Posterior vena cava (tissue), 2 donors: ENCODE measurements around the gene NUDT2. TPM values are rescaled to one million over a fixed set of nuclear protein-coding genes. Genes with fewer than 3 reads are reported as not detected.
"Not testable (repeated sequence)": the region's sequence is repeated elsewhere in the genome, so short reads cannot be mapped to it uniquely, and the experiment has no call there.

Experiments used
- DNase-seq: peaks from one replicate; pipeline ENCODE4 v3.0.0-alpha.2; 2020; ENCODE audit warnings: low spot score
- intact Hi-C, 2 donors: fragments of 100-400 bp; cut with DNase I; formaldehyde crosslinking; loops; one replicate each; pipeline versions ENCODE4 v1.14.1 to v1.14.2; 2022 to 2023
- total RNA-seq, 2 donors: library from RNA; stranded (reverse); fragmentation: NEBNext Ultra II Directional; extraction: Animal tissue kit (Norgen Biotek cat#: 25700); gene quantifications; one replicate each; pipeline ENCODE4 v1.2.1, GENCODE V29; 2021
- donor health status: DM: yes; HTN: yes; CAD: no.
- donor health status: DM: yes; HTN: yes; CAD: no.

NUDT2 gene
- total RNA-seq, 2 donors from 2014 or later, result 14.0 to 14.9 TPM

DNA sequence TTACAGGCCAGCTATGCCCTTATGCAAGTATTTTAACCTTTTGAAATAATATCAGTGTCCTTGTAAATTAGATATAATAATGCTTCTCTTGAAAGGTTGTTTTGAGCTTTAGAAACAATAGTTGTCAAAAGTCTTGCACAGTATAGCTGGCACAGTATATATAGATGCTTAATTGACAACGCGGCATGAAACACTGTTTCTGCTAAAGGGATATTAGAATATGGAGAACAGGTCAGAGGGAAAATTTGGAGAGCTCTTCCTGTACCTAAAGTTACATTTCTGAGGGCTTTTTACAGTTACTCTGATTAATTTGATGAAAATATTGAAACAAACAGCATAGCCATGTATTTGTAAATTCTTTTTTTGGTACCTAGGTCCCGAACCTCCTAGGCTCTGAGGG, 4.5 kb downstream of the NUDT2 start:
- intact Hi-C loops, result loop anchor here in 1 of 2 donors (2.0 kb wide), 1 partner anchor 45 kb away; no protein-coding TSS in a partner anchor
- no peak for DNase-seq

- intact Hi-C loops, result no loop called here
- DNase-seq, result no peak
Measured at GRCh38 chr9:34334337-34334824, 5.0 kb downstream of the NUDT2 start.

- intact Hi-C loops, result loop anchor here in 1 of 2 donors (5.0 kb wide), 1 partner anchor 277 kb away; the partner anchor contains the start of gene RPP25L
- no peak for DNase-seq
Measured at GRCh38 chr9:34334916-34335315, 5.5 kb downstream of the NUDT2 start.

DNA sequence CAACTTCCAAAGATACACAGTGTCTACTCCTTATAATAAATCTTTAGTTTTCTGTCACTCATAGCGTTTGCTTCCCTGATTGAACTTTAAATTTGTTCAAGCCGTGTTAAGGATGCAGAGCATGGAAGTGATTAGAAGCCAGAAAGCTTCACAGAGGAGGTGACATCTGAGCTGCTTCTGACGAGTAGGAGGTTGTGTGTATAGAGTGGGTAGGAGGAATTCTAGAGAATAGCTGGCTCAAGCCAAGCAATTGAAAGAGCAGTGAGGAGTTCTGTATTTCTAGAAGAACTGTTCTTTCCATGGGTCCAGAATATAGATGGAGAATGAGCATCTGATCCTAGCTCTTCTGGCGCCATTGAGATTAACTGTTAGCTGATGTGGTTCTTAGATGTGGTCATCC, 6.0 kb downstream of the NUDT2 start:
- intact Hi-C loops, result loop anchor here in 1 of 2 donors (5.0 kb wide), 1 partner anchor 277 kb away; the partner anchor contains the start of gene RPP25L
- DNase-seq, result no peak

DNA sequence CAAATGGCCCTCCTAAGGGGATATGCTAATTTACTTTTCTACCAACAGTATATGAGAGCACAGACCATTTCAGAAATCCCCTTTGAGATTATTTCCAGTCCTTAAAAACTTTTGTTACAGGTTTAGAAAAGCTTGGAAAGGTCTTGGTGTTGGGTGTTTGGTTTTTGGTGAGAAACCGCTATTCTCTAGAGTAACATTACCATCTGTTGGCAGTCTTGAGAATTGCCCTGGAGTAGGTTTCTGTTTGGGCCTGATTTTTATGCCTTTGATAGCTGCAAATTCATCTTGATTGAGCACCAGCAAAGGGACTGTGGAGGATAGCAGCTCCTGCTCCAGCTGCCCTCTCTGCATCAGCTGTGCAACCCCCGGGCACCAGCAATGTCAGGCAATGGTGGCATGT, 8.0 kb downstream of the NUDT2 start:
- no peak for DNase-seq
- intact Hi-C loops, result loop anchor here in 1 of 2 donors (5.0 kb wide), 1 partner anchor 275 kb away; the partner anchor contains the start of gene RPP25L

GRCh38 chr9:34338079-34338478, 8.7 kb downstream of the NUDT2 start:
- not testable (repeated sequence) for DNase-seq
- intact Hi-C loops, result loop anchor here in 1 of 2 donors (2.0 to 5.0 kb wide), 2 partner anchors 39 to 274 kb away; partner anchors contain the start of genes MYORG and RPP25L

DNA sequence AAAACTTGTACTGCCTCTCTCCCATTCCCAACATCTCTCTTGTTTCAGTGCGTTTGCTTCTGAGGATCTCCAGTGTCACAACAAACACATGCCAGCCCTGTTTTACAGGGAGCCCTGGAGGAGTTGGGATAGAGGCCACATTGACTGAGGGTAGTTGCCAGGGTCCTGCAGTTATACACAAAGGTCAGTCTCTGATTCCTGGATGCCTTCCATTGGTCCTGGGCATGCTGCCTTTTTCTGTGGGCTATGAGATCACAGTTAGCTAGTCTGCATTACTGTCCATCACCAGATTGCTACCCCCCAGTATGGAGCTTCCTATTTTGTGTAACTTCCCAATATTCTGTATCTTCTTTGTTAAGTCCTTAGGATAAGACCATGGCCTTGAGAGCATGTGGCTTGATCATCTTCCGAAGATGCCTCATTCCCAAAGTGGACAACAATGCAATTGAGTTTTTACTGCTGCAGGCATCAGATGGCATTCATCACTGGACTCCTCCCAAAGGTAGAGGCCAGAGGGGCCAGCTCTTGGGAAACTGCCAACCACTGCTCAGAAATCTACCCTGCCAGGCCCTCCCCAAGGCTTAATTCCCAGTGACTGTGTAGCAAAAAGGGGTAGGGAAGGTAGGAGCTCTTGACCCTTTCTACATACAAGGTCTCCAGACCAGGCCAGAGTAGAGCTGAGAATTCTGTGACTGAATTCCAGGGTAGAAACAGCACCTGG, 9.5 kb downstream of the NUDT2 start:
- intact Hi-C loops, result loop anchor here in 1 of 2 donors (2.0 to 5.0 kb wide), 2 partner anchors 38 to 273 kb away; partner anchors contain the start of genes MYORG and RPP25L
- no peak for DNase-seq

GRCh38 chr9:34341659-34342295, 12.4 kb downstream of the NUDT2 start:
- intact Hi-C loops, result no loop called here
- DNase-seq, result peak; percentile 64

- intact Hi-C loops, result no loop called here
- DNase-seq, result peak; percentile 95
Measured at GRCh38 chr9:34343090-34343489, 13.7 kb downstream of the NUDT2 start.

GRCh38 chr9:34343605-34344004, 14.2 kb downstream of the NUDT2 start:
- intact Hi-C loops, result no loop called here
- no peak for DNase-seq

- intact Hi-C loops, result no loop called here
- no peak for DNase-seq
Measured at GRCh38 chr9:34346873-34347799, 17.8 kb downstream of the NUDT2 start.

DNA sequence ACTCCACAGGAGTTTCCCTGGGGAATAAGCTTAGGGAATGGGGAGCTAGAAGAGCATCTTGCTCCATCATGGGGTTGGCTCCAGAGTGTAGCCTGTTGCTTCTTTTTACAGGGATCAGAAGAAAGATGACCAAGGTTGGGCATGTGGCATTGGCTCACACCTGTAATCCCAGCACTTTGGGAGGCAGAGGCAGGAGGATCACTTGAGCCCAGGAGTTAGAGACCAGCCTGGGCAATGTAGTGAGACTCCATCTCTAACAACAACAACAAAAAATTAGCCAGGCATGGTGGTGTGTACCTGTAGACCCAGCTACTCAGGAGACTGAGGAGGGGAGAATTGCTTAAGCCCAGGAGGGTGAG, 18.4 kb downstream of the NUDT2 start:
- DNase-seq, result no peak
- intact Hi-C loops, result no loop called here

- no peak for DNase-seq
- intact Hi-C loops, result no loop called here
Measured at GRCh38 chr9:34349324-34349723, 20.0 kb downstream of the NUDT2 start.

GRCh38 chr9:34352122-34352652, 22.8 kb downstream of the NUDT2 start:
- DNase-seq, intact Hi-C loops: not testable (repeated sequence)

DNA sequence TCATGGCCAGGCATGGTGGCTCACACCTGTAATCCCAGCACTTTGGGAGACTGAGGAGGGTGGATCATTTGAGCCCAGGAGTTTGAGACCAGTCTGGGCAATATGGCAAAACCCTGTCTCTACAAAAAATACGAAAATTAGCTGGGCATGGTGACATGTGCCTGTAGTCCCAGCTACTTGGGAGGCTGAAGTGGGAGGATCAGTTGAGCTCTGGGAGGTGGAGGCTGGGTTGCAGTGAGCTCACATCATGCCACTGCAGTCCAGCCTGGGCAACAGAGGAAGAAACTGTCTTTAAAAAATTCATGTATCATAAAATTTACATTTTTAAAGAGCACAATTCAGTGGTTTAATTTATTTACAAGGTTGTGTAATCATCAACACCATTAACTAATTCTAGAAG, 23.6 kb downstream of the NUDT2 start:
- intact Hi-C loops, DNase-seq: not testable (repeated sequence)

- intact Hi-C loops, result no loop called here
- peak; percentile 16 for DNase-seq
Measured at GRCh38 chr9:34362614-34363214, 33.3 kb downstream of the NUDT2 start.

DNA sequence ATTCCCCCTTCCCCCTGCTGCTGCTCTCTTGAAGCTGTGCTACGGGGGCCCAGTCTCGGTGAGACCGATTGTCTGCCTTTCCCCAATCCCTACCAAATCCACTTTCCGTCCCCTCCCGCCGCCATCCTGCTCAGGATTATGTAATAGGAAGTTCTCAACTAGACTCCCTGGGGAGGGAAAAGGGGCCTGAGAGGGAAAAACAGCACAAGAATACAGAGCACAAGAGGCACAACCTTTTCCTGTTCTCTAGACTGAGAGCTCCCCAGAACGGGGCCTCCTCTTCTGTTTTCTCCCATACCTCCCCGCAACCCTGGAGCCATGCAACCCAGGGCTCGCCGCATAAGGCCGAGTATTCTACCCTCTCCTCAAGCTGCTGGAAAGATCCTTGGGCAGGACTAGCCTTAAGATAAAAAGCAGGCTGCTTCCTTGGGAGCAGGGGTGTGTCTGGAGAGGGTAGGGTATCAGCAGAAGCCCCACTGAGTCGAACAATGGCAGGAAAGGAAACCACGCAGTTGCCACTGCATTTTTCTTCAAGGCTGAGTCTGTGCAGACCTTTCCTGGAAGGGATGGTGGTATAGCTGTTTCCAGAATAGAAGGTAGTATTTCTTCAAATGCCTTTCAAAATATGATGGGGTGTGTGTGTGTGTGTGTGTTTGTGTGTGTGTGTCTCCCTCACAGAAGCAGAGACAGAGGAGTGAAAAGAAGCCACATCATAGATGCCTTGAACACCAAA, 34.4 kb downstream of the NUDT2 start:
- intact Hi-C loops, result no loop called here

GRCh38 chr9:34365282-34365681, 35.9 kb downstream of the NUDT2 start:
- peak; percentile 14 for DNase-seq
- intact Hi-C loops, result no loop called here

More for the DNA sequence above, 34.4 kb downstream of the NUDT2 start:
- DNase-seq, result peak; percentile 62
